Measurements from ENCODE around the gene MYO16. TPM values are rescaled to one million over a fixed set of nuclear protein-coding genes. Genes with fewer than 3 reads are reported as not detected.
"Not testable (repeated sequence)": the region's sequence is repeated elsewhere in the genome, so short reads cannot be mapped to it uniquely, and the experiment has no call there.

Gene MYO16
- total RNA-seq, 1 donor from 2014 or later, result 2.9 TPM

DNA sequence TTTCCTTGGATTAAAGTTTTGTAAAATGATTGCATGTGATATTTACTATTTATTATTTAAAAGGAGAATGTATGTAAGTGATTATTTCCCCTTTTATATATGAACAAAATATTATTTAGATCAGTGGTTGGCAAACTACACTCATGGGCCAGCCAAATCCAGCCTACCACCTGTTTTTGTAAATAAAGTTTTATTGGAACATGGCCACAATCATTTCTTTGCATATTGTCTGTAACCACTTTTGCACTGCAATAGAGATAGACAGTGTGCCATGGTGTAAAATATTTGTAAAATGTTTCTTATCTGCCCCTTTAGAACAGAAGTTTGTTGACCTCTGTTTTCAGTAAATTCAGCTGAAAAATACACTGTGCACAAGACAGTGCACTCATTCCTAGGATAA lies 426.4 kb downstream of the MYO16 start:
- DNase-seq (ENCODE audit: low spot score), result no peak

DNA sequence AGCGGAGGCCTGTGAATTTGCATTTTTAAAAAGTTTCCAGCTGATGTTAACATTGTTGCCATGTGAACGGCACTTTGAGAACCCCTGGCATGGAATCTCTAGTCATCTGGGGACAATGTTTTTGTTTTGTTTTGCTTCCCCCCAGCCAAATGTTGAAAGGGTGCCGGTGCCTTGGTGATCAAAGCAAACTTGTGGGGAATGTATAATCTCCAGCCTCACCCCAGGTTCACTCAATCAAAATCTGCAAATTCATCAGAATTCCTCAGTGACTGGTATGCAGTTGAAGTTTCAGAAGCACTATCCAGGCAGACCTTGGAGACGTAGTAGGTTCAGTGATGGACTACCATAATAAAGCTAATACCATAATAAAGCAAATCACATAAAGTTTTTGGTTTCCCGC lies 428.7 kb downstream of the MYO16 start:
- DNase-seq (ENCODE audit: low spot score), result no peak

DNA sequence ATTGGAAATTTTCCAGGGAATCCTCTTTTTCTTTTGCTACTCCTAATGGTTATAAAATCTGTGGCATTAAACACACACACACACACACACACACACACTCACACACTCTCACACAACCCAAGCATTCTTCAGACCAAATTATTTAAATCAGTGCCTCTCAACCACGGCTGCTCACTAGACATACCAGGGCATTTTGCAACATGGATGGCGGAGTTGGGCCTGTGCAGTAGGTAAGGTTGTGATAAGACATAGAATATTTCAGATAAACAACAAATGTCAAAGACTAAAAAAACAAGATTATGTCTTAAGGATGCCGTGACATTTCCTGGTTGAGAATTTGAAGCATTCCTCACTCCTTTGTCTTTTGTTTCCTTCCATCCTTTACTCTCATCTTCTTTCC lies 443.1 kb downstream of the MYO16 start:
- no peak for DNase-seq (ENCODE audit: low spot score)

DNA sequence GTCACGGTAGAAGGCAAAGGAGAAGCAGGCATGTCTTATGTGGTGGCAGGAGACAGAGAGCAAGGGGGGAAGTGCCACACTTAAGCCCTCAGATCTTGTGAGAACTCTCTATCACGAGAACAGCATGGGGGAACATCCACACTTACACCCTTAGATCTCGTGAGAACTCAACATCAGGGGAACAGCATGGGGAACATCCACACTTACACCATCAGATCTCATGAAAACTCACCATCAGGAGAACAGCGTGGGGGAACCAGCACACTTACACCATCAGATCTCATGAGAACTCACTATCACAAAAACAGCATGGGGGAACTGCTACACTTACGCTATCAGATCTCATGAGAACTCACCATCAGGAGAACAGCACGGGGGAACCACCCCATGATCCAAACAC lies 445.0 kb downstream of the MYO16 start:
- DNase-seq (ENCODE audit: low spot score), result no peak

DNA sequence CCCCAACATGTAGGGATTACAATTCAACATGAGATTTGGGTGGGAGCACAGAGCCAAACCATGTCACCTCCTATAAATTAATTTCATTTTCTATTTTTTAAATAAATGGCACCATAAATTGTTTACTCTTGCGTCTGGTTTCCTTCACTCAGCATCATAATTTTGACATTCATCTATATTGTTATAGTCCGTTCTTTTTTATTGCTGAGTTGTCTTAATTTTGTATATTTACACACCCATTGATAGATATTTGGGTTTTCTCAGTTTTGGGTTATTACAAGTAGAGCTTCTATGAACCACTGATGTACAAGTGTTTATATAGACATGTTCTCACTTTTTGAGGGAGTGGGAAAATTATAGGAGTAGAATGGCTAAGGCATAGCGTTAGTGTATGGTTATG lies 445.4 kb downstream of the MYO16 start:
- DNase-seq (ENCODE audit: low spot score), result no peak

DNA sequence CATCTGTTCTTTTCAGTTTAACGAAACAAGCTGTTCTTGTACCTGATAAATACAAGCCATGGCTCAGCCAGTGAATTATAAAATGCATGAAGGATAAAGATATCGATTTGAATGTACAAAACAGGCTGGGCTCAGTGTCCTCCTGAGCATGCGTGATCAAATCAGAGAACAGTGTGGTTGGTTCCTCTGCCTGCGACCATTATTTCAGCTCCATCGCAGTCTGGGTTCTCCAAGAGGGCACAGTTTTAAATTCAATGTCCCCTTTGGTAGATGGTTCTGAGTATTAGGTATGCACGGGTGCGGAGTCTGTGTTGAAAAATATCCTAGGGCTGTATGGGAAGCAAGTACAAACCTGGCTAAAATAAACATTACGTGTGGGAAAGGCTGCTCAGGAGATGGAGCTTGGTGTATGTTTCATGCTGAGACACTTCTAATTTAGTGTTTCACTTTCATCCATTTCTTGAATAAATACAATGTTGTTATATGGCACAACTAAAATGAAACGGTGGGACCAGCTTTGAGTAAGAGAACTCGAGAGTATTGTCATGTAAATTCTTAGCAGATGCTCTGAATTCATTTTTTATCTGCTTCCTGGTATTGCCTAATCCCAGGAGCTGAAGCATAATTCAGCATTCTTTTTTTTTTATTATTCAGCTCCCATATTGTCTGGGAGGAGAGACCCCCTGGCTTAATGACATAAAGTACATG lies 458.7 kb downstream of the MYO16 start:
- DNase-seq (ENCODE audit: low spot score), result no peak

DNA sequence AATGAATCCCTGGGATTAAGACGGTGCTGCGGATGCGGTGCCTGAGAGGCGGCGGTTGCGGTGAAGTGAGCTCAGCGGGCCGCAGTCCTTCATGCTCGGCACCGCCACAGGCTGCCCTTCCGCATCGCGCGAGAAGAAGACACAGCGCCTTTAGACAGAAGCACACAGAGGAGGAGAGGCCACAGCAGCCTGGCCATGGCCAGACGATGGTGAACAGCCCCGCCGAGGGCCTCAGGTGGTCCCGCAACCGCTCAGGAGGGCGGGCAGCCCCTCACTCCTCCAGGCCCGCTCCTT lies 459.2 kb downstream of the MYO16 start:
- no peak for DNase-seq (ENCODE audit: low spot score)

DNA sequence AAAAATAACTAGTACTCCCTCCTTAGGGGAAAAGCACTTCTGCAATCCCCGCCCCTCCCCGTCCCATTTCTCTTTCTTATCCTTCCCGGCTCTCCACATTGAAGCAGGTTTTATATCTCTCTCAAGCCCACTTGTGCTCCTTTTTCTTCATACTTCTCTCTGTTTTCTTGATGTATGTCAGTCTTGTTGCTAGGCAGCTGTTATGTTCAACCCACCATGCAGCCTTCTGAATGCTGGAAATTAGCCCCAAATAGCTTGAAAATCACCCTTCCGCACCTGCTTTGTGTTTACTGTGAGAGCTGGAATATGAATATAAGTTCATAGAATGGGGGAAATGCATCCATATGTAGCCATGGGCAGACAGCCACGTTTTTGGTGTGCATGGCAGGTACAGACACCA lies 461.4 kb downstream of the MYO16 start:
- no peak for DNase-seq (ENCODE audit: low spot score)

DNA sequence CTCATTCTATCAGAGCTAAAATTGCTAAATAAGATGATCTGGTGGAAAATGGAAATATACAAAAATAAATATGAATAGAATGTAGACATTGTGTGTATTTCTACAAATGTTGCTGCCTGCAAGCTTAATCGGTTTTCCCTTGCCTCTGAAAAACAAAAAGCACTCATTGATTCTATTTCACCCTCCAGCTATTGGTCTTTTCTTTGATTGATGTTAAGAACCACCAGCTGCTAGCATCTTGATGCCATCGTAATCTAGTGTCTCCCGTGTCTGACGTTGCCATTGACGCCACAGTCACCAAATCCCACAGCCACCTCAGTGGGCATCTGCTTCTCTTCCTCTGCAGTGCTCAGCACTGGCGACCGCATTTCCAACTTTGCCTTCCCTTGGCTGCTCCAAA lies 461.8 kb downstream of the MYO16 start:
- DNase-seq (ENCODE audit: low spot score), result no peak

DNA sequence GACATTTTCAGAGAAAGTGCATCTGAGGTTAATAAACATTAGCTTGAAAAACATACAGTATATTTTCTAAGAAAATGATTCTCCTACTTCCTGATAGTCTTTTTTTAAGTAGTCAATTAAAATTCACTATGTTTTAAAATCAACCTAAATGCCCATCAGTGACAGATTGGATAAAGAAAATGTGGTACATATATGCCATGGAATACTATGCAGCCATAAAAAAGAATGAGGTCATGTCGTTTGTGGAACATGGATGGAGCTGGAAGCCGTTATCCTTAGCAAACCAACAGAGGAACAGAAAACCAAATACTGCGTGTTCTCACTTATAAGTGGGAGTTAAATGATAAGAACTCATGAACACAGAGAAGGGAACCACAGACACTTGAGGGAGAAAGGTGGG lies 462.8 kb downstream of the MYO16 start:
- DNase-seq (ENCODE audit: low spot score), result not testable (repeated sequence)

DNA sequence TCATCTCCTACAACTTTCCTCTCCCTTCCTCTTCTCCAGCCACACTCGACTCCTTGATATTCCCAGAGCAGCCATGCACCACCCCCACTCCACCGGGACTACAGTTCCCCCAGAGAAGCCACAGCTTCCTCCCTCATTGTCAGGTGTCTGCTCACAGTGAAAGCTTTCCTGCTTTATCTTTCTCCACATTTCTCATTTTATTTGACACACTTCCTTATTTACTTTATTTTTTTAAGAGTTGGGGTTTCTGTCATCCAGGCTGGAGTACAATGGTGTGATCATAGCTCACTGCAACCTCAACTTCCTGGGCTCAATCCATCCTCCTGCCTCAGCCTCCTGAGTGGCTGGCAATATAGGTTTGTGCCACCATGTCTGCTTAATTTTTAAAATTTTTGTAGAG lies 464.6 kb downstream of the MYO16 start:
- no peak for DNase-seq (ENCODE audit: low spot score)

DNA sequence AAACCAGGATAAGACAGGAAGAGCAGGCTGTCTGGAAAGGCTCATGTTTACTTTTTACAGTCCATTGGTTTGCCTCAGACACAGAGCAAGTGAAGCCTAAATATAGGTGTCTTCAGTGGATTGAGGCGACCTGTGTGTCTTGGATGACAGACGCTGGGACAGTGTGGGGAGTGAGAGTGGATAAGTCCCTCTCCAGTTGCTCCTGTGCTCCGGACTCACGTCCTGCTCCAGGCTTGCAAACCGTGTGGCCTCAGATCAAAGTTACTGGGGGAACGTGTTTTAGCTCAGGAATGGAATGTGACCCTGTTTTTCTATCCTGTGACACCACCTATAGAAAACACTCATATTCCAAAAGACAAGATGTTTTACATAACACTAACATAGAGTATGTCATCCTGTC lies 465.7 kb downstream of the MYO16 start:
- no peak for DNase-seq (ENCODE audit: low spot score)

DNA sequence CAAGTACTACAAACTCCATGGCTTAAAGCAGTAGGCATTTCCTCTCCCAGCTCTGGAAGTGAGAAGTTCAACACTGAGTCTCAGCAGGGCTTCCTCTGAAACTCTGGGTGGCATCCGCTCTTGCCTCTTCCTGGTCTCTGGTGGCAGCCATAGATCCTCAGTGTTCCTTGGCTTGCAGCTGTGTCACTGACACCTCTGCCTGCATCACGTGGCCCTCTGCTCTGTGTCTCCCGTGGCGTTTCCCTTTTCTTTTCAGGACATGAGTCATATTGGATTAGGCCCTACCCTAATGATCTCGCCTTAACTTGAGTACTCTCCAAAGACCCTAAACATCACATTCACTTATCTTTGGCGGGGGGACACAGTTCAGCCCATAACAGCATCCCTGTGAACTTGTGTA lies 466.7 kb downstream of the MYO16 start:
- no peak for DNase-seq (ENCODE audit: low spot score)

DNA sequence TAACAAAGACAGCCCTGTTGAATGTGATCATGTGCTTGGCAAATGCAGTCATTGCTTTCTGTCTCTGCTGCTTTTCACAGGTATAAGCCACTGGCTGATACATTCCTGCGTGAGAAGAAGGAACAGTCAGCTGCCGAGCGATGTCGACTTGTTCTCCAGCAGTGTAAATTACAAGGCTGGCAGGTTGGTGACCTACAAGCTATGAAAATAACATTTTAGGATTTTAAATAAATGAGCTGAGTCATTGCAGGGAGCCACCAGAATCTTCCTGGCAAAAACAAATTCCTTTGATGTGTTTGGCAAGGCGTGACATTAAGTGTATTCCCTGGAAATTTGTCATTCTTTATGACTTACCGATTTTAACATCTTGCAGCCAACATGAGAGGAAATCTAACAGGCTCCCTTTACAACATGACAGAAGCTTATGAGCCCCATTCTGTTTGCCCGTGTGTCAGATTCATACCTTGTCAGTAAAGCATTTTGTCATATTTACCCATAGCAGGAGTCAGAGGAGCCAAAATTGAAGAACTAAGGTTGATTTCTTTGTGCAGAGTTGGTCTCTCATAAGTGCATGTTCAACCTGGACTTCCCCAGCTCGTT lies 471.4 kb downstream of the MYO16 start:
- no peak for DNase-seq (ENCODE audit: low spot score)

DNA sequence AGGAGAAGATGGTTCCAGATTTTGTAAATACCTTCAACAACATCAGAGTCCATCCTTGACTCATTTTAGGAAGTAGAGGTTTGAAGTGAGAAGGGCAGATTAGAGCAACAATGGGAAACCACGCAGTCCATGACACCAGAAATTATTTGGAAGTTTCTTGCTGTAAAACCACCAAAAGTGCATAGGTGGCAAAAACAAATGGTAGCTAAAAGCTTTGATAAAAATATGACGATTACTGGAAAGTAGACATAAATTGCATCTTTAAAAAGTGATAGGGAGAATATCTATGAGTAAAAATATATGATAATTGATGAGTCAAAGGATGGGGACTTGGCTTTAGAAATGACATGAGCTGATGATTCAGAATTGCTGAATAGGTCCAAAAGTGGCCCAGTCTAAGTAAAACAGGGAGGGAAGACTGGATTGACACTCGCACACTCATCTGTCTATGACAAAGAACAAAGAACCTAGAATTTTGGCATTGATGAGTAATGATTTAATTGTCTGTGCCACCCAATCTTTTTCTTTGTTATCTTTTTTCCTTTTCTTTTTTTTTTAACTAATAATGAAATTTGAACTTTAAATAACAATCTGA lies 472.2 kb downstream of the MYO16 start:
- no peak for DNase-seq (ENCODE audit: low spot score)

DNA sequence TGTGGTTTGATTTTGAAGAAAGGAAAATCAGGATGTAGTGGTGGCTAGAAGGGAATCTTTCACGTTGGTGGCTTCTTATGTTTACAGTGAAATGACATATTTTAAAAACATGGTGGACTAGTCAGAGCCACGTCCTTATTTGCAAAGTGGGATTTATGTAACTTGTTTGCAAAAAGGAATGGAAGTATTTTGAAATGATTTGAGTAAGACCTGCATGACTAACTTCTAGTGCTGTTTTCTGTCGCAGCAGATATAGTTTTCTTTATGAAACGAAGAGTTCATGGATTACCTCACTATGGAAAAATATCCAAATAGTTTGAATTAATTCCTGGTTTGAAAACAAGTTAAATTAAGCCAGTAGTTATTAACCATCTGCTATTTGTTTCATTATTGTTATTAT lies 476.5 kb downstream of the MYO16 start:
- no peak for DNase-seq (ENCODE audit: low spot score)

DNA sequence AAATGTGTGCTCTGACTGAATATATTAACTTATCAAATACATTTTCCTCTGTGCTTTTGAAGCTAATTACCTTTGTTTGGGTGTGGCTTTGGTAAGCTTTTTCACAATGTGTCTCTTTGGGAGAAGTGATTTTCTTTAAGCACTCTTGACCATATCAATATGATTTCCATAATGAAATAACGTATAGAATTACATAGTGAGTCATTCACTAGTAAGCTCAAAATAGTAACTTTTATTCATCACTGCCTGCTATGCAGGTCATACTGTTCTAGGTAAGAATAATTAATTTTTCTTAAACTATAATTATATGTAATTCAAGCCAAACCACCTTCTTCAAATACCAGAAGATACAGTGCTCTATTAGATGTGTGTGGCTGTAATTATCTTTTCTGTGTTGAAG lies 480.7 kb downstream of the MYO16 start:
- DNase-seq (ENCODE audit: low spot score), result no peak

DNA sequence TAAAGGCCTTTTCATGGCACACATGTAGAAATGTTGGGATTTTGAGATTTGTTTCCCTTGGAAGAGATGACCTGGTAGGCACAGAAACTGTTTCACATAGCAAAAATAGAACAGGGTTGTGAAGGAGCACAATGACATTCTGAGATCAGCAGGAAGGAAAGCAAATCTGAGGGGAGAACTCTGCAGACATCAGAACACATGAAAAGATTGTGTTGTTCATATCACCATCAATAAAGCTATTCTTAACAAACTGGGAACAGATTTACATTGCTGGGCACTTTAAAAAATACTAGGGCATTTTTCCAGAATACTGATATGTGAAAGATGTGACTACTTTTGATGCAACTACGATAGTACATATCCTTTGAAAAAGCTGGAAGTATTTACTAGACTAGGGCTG lies 481.7 kb downstream of the MYO16 start:
- no peak for DNase-seq (ENCODE audit: low spot score)

DNA sequence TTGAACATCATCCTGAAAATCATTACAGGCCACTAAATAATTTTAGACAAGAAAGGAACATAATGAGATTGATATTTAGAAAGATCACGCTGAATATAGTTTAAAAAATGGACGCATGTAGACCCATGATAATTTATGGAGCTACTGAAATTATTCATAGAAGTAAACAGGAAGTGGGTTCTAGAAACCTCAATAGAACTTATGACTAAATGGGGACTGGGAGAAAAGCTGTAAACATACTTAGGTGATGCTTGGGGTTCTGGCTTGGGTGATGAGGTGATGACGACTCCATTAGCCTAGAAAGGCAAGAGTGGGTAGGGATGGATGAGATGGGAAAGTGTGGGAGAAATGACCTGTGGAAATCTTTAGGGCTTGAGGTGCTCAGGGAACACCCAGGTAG lies 484.0 kb downstream of the MYO16 start:
- DNase-seq (ENCODE audit: low spot score), result no peak

DNA sequence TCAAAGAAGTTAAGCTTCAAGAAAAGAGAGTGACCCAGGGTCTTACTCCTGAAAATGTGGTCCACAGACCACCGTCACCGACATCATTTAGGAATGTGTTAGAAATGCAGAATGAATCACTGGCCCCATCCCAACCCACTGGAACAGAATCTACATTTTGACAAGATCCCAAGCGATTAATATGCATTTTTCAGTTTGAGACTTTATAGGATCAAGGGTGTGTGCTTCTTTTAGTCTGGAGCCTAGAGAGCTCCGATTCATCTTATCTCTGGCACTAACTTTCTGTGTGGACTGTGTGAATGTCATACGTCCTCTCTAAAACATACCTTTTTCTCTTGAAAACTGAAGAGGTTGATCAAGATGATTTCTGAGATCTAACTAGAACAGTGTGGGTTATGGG lies 484.8 kb downstream of the MYO16 start:
- DNase-seq (ENCODE audit: low spot score), result no peak

DNA sequence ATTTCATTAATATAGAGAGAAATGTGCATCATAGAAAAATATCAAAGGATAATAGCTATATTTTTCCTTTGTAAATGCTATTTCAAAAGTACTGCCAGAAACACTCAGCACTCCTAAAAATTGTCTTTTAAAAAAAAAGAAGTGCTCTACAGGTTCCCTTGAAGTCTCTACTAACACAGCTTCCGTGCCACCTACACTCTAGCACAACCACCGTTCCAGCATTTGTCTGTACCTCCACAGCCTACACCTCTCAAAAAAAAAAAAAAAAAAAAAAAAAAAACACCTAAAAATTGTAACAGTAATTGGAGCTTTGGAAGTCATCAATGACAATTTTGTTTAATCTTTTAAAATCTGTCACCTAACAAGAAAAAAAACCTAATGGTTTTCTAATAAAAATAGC lies 485.6 kb downstream of the MYO16 start:
- no peak for DNase-seq (ENCODE audit: low spot score)

DNA sequence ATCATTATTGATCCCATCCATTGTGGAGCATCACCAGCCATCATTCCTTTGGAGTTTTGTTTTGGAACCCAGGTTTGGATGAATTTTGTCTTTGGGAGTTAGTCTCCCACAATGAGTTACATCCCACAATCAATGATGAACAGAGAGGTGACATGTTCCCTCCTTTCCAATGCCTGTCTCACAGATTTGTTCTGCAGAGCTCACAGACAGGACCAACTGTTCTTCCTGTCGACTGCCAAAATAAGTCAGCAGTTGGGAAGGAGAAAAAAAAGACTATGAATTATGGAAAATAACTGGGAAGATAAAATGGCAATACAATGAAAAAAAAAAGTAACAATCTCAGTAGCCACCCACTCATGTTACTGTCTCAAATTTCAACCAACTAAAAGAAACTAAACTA lies 489.1 kb downstream of the MYO16 start:
- no peak for DNase-seq (ENCODE audit: low spot score)

DNA sequence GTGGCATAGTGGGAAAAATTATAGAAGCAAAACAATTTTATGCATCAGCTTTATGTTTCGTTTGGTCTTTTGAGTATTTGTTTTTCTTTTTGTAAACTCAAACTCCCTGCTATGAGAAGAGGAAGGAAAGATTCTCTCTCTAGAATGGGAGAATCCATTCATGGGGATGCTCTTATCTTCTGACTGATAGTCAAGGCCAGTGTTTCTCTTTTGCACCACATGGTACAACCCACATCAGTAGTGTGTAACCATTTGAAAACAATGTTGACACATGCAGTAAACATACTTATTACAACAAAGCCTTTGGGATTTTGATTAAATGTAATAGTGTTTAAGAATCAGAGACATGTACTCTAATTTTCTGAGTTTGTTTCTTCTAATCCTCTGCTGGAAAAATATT lies 490.5 kb downstream of the MYO16 start:
- no peak for DNase-seq (ENCODE audit: low spot score)

DNA sequence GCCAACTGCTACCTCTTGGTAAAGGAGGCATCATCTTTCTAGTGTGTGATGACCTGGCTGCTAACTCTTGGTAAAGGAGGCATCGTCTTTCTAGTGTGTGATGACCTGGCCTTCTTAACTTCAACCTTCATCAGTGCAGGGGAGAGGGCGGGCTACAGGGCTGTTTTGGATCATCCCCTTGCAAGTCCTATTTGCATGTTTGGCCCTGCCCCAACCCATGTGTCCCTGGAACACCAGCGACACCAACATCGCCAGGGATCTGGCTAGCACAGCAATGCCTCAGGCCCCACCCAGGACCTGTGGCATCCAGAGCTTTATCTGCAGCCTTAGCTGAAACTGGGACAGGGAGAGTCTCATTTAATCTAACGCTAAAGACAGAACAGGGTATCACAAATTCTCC lies 492.4 kb downstream of the MYO16 start:
- no peak for DNase-seq (ENCODE audit: low spot score)

Measured in umbilical cord (tissue), 2 donors.